GM12873 (cell line): Measurements from ENCODE around the gene AFTPH.

Experiments used
- CTCF ChIP-seq: IDR thresholded peaks from 2 replicates; pipeline ENCODE4 v1.5.1; 2012; ENCODE audit warnings: low read depth, mild to moderate bottlenecking, moderate library complexity, low read length, control low read depth; ENCODE audit not compliant: insufficient read depth; ENCODE audit errors: missing control alignments

Gene AFTPH

GRCh38 chr2:64535024-64535423 lies 10.9 kb downstream of the AFTPH start:
- no peak for TF ChIP-seq CTCF

GRCh38 chr2:64537991-64538390 lies 13.9 kb downstream of the AFTPH start:
- TF ChIP-seq CTCF: no peak

- no peak for TF ChIP-seq CTCF
Measured at GRCh38 chr2:64538764-64539433, 14.8 kb downstream of the AFTPH start.

GRCh38 chr2:64540615-64541014 lies 16.5 kb downstream of the AFTPH start:
- TF ChIP-seq CTCF: no peak

- TF ChIP-seq CTCF: no peak
Measured at GRCh38 chr2:64541547-64541946, 17.4 kb downstream of the AFTPH start.

GRCh38 chr2:64542071-64543007 lies 18.2 kb downstream of the AFTPH start:
- TF ChIP-seq CTCF: no peak

- no peak for TF ChIP-seq CTCF
Measured at GRCh38 chr2:64543008-64543697, 19.0 kb downstream of the AFTPH start.
